C4-2B (cell line): ENCODE data around the gene HSPA14.

Source experiments
- H3K27ac ChIP-seq: fragments of 450-650 bp; 2 replicates; pipeline ENCODE4 v1.5.1; 2017
- ZFX ChIP-seq: fragments of 450-650 bp; IDR thresholded peaks from 2 replicates; pipeline ENCODE4 v1.6.1; 2017
- TF ChIP-seq, protein P1 (sequence below): fragments of 450-650 bp; conservative IDR thresholded peaks from 2 replicates; pipeline ENCODE4 v1.5.1; 2017; ENCODE audit warnings: mild to moderate bottlenecking

Gene HSPA14

DNA sequence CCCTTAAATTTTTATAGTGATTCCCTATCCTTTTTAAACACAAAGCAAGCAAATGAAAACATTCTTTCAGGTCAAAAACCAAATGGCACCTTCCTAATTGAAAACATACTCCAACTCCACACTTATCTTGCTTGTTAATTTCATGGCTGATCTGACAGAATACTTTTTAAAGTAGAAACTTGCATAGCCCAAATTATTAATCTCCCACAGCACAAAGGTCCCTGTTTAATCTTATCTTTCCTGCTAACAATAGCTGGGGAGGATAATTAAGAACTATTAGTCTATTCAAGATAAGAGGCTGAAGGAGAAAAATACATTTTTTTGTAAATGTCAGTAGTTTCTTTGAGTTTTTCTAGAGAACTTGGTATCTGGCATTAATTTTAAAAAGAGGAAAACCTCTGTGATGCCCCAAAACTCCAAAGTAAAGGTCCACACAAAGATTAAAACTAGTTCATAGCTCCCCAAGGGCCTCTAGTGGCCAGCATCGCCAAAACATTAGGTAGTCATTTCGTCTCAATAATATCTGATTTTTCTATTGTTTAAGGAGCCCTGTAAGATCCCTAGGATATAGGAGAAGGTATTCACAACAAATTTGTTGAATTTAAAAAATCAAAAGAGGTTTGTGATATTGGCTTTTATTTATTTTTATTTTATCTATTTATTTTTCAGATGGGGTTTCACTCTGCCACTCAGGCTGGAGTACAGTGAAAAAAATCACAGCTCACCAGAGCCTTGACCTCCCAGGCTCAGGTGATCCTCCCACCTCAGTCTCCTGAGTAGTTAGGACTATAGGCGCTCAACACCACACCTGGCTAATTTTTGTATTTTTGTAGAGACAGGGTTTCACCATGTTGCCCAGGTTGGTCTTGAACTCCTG is 15.0 kb upstream of the HSPA14 start:
- no peak overlapping the region for H3K27ac ChIP-seq
- TF ChIP-seq, protein P1, sequence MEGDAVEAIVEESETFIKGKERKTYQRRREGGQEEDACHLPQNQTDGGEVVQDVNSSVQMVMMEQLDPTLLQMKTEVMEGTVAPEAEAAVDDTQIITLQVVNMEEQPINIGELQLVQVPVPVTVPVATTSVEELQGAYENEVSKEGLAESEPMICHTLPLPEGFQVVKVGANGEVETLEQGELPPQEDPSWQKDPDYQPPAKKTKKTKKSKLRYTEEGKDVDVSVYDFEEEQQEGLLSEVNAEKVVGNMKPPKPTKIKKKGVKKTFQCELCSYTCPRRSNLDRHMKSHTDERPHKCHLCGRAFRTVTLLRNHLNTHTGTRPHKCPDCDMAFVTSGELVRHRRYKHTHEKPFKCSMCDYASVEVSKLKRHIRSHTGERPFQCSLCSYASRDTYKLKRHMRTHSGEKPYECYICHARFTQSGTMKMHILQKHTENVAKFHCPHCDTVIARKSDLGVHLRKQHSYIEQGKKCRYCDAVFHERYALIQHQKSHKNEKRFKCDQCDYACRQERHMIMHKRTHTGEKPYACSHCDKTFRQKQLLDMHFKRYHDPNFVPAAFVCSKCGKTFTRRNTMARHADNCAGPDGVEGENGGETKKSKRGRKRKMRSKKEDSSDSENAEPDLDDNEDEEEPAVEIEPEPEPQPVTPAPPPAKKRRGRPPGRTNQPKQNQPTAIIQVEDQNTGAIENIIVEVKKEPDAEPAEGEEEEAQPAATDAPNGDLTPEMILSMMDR, result peak; percentile 80
- no peak for TF ChIP-seq ZFX

DNA sequence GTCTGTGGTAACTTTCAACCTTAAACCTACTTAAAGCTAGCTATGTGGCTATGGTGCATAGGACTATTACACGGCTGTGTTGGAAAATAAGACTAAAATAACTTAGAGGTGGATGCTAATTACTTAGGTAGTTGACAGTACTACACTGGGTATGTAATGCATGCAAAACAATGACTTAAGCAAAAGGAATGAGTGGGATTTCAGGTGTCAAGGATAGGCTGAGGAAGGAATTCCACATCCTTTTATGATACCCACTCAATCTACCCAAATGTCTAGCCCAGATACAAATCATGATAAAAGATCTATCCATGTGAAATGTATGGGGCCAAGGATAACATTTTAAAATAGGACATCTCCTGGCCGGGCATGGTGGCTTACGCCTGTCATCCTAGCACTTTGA is 14.1 kb upstream of the HSPA14 start:
- no peak overlapping the region for H3K27ac ChIP-seq
- no peak for TF ChIP-seq ZFX
- TF ChIP-seq, protein P1, result no peak

DNA sequence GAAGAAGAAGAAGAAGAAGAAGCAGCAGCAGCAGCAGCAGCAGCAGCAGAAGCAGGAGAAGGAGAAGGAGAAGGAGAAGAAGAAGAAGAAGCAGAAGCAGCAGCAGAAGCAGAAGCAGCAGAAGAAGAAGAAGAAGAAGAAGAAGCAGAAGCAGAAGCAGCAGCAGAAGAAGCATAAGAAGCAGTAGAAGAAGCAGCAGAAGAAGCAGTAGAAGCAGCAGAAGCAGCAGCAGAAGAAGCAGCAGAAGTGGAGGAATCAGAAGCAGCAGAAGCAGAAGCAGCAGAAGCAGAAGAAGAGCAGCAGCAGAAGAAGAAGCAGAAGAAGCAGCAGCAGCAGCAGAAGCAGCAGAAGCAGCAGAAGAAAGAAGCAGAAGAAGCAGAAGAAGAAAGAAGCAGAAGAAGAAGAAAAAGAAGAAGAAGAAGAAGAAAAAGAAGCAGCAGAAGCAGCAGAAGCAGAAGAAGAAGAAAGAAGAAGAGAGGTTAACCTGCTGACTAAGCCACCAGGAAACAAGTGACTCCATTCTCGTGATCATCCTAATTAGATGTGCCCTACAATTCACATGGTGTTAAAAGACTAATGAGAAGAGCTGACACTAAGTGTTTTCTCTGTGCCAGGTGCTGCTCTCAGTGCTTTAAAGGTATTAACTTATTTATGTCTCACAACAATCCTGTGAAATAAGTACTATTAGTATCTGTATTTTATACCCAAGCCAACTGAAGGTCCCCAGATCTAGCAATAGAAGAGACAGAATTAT is 11.9 kb upstream of the HSPA14 start:
- no peak for TF ChIP-seq ZFX
- TF ChIP-seq, protein P1, result no peak
- no peak overlapping the region for H3K27ac ChIP-seq

DNA sequence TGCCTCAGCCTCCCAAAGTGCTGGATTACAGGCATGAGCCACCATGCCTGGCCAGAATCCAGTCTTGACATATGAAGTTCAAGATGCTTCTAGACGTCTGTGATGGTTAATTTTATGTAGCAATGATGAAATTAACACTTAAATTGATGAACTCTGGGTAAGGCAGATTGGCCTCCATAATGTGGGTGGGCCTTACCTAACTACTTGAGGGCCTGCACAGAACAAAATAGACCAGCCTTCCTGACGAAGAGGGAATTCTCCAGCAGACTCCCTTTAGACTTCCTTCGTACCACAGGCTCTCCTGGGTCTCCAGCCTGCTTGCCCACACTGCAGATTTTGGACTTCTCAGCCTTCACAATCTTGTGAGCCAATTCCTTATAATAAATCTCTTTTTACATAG is 5.0 kb upstream of the HSPA14 start:
- no peak for TF ChIP-seq ZFX
- no peak overlapping the region for H3K27ac ChIP-seq

DNA sequence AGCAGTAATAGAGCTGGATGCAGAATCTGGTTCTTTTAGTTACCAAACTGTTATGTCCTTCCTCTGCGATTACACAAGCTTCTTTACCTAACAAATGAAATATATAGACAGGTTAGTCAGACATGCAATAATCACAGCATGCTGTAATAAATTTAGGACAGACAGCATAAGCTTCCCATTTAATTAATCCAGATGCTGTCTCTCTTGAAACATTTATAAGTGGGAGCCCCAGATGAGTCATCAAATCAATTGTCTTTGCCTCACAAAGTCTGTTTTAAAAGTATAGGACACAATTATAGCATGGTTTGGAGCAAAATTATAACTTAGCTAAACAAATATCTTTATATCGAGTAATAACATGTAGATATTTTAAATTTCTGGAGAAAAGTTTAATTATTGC is 1.9 kb upstream of the HSPA14 start:
- no peak overlapping the region for H3K27ac ChIP-seq
- TF ChIP-seq, protein P1, result no peak

DNA sequence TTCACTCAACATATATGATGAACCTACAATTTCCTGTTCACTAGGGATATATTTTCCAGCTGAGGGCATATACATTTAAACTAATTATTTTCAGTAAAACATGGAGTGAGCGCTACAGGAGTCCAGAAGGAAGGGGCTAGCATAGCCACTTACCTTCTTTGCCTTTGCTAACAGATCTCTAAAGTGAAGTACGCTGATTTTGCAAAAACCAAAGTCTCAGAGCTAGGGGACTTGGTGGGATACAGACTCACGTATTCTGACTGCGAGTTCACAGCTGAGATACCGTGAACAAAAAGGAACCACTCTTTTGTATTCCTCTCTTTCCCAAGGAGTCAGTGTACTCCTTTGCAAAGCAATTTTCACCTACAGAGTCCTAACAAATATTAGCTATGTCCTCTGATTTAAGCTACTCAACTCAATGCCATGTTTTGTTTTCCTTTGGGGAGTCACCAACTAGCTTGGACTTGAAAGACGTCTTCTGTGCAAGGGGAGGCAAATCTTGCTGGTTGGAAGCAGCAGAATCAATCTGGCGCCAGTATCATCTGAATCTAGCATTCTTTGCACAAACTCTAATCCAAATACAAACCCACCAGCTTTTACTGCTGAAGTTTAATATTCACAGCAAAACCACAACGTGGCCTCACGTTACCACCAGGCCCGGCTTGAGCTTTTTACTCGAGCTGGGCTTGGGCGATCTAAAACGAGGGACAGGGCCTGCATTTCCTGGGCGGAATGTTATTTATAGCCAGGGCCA is 926 bp upstream of the HSPA14 start:
- TF ChIP-seq ZFX, result no peak; the same call in 1 of the 2 replicates
- TF ChIP-seq, protein P1, result no peak
- H3K27ac ChIP-seq, result peak overlapping the region; percentile 98

DNA sequence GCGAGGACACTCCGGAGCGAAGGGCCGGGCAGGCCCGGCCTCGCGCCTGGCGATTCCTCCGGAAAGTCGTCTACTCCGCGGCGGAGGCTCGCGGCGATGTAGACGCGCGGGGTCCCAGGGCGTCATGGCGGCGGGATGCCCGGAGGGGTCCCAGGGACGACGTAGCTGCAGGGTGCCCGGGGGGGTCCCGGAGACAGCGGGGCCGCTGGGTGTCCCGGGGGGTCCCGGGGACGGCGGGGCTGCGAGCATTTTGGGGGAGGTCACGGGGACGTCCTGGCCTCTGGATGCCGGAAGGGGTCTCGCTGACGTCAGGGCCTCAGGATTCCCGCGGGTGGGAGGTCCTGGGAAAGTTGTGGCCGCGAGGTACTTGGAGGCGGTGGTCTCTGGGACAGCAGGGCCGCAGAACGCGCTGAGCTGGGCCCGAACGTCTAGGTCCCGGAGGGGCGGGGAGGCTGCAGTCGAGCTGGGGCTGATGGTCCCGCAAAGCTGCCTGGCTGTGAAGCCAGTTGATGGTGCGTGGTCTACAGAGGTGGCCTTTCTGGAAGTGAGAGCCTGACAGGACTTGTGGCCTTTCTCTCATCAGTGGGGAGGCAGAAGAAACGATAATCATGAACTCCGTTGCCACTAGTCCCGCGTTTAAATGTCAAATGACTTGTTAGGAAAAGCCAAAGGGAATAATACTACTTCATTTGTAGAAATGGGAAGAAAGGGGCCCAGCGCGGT is 637 bp downstream of the HSPA14 start:
- peak overlapping the region; percentile 98 for H3K27ac ChIP-seq
- peak; percentile 62; the same call in 1 of the 2 replicates for TF ChIP-seq ZFX
- TF ChIP-seq, protein P1, result no peak
